ENCODE measurements around the gene PTGER1. TPM values are rescaled to one million over a fixed set of nuclear protein-coding genes. Genes with fewer than 3 reads are reported as not detected.

The PTGER1 gene
- total and polyA plus RNA-seq, 2 experiments from 2014 or later: 0.57 TPM; not detected in 1

DNA sequence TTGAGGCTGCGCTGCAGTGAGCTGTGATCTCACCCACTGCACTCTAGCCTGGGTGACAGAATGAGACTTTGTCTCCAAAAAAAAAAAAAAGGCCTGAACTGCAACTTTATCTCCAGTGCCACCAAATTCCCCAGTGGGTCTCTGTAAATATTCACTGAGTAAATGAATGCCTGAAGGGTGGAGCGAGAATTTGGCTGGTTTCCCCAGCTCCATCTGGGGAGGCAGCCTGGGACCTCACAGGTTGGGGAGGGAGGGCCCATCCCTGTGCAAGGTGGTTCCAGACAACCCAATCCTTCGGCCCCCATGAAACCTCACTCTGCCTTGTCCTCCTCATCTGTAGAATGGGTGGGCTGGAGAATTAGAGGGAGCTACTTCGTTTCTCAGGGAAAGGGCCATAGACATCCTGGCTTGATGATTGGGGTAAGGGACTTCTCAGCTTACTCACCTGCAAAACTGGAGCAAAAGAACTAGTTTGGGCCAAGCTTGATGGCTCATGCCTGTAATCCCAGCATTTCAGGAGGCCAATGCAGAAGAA, 46.2 kb downstream of the PTGER1 start:
- H4K20me1 ChIP-seq (replicated peaks; ENCODE audit: insufficient read depth): no peaks in the 10 kb centered on the region
- H3K36me3 ChIP-seq (ENCODE audit: insufficient read depth): no peaks in the 10 kb centered on the region
- DNase-seq (ENCODE audit: low spot score): no peak
- H3K79me2 ChIP-seq (replicated peaks; ENCODE audit: insufficient read depth): peaks cover 1% of the 10 kb centered on the region; the same call in 1 of the 2 replicates
- Mint-ChIP-seq H3K9me3 (0 out of 3 replicates have a peak, but pooled peaks cover 4% of the 10 kb centered on the region), H3K36me3 (ENCODE audit: low read depth) (no peaks in the 10 kb centered on the region; the same call in 2 of the 3 replicates), H3K4me3 (no peak overlapping the region), H3K4me1 (peaks cover 4% of the 10 kb centered on the region; the same call in 2 of the 3 replicates), H3K27ac (no peak overlapping the region), H3K27me3 (ENCODE audit: insufficient read depth, low read depth, poor library complexity) (peaks cover 12% of the 10 kb centered on the region)
- TF ChIP-seq, protein P1, sequence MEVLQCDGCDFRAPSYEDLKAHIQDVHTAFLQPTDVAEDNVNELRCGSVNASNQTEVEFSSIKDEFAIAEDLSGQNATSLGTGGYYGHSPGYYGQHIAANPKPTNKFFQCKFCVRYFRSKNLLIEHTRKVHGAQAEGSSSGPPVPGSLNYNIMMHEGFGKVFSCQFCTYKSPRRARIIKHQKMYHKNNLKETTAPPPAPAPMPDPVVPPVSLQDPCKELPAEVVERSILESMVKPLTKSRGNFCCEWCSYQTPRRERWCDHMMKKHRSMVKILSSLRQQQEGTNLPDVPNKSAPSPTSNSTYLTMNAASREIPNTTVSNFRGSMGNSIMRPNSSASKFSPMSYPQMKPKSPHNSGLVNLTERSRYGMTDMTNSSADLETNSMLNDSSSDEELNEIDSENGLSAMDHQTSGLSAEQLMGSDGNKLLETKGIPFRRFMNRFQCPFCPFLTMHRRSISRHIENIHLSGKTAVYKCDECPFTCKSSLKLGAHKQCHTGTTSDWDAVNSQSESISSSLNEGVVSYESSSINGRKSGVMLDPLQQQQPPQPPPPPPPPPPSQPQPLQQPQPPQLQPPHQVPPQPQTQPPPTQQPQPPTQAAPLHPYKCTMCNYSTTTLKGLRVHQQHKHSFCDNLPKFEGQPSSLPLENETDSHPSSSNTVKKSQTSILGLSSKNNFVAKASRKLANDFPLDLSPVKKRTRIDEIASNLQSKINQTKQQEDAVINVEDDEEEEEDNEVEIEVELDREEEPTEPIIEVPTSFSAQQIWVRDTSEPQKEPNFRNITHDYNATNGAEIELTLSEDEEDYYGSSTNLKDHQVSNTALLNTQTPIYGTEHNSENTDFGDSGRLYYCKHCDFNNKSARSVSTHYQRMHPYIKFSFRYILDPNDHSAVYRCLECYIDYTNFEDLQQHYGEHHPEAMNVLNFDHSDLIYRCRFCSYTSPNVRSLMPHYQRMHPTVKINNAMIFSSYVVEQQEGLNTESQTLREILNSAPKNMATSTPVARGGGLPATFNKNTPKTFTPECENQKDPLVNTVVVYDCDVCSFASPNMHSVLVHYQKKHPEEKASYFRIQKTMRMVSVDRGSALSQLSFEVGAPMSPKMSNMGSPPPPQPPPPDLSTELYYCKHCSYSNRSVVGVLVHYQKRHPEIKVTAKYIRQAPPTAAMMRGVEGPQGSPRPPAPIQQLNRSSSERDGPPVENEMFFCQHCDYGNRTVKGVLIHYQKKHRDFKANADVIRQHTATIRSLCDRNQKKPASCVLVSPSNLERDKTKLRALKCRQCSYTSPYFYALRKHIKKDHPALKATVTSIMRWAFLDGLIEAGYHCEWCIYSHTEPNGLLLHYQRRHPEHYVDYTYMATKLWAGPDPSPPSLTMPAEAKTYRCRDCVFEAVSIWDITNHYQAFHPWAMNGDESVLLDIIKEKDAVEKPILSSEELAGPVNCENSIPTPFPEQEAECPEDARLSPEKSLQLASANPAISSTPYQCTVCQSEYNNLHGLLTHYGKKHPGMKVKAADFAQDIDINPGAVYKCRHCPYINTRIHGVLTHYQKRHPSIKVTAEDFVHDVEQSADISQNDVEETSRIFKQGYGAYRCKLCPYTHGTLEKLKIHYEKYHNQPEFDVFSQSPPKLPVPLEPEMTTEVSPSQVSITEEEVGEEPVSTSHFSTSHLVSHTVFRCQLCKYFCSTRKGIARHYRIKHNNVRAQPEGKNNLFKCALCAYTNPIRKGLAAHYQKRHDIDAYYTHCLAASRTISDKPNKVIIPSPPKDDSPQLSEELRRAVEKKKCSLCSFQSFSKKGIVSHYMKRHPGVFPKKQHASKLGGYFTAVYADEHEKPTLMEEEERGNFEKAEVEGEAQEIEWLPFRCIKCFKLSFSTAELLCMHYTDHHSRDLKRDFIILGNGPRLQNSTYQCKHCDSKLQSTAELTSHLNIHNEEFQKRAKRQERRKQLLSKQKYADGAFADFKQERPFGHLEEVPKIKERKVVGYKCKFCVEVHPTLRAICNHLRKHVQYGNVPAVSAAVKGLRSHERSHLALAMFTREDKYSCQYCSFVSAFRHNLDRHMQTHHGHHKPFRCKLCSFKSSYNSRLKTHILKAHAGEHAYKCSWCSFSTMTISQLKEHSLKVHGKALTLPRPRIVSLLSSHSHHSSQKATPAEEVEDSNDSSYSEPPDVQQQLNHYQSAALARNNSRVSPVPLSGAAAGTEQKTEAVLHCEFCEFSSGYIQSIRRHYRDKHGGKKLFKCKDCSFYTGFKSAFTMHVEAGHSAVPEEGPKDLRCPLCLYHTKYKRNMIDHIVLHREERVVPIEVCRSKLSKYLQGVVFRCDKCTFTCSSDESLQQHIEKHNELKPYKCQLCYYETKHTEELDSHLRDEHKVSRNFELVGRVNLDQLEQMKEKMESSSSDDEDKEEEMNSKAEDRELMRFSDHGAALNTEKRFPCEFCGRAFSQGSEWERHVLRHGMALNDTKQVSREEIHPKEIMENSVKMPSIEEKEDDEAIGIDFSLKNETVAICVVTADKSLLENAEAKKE (CRISPR knock-in tag; IDR thresholded peaks at IDR 0.05): no peak
- TF ChIP-seq, protein P2, sequence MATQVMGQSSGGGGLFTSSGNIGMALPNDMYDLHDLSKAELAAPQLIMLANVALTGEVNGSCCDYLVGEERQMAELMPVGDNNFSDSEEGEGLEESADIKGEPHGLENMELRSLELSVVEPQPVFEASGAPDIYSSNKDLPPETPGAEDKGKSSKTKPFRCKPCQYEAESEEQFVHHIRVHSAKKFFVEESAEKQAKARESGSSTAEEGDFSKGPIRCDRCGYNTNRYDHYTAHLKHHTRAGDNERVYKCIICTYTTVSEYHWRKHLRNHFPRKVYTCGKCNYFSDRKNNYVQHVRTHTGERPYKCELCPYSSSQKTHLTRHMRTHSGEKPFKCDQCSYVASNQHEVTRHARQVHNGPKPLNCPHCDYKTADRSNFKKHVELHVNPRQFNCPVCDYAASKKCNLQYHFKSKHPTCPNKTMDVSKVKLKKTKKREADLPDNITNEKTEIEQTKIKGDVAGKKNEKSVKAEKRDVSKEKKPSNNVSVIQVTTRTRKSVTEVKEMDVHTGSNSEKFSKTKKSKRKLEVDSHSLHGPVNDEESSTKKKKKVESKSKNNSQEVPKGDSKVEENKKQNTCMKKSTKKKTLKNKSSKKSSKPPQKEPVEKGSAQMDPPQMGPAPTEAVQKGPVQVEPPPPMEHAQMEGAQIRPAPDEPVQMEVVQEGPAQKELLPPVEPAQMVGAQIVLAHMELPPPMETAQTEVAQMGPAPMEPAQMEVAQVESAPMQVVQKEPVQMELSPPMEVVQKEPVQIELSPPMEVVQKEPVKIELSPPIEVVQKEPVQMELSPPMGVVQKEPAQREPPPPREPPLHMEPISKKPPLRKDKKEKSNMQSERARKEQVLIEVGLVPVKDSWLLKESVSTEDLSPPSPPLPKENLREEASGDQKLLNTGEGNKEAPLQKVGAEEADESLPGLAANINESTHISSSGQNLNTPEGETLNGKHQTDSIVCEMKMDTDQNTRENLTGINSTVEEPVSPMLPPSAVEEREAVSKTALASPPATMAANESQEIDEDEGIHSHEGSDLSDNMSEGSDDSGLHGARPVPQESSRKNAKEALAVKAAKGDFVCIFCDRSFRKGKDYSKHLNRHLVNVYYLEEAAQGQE (IDR thresholded peaks at IDR 0.05; ENCODE audit: unreplicated experiment): no peak
- no peak for TF ChIP-seq ZNF331 (CRISPR knock-in tag; IDR thresholded peaks at IDR 0.05; ENCODE audit: low read depth)
- H3K4me2 ChIP-seq: no peak overlapping the region
- no peaks in the 10 kb centered on the region; the same call in 1 of the 2 replicates for H3K27me3 ChIP-seq (ENCODE audit: insufficient read depth)
- H3F3A ChIP-seq (replicated peaks; ENCODE audit: low read depth): peaks cover 14% of the 10 kb centered on the region; the same call in 1 of the 2 replicates
- no peak for ATAC-seq
- no peak overlapping the region for H3K27ac ChIP-seq (ENCODE audit: low read depth)
- H2AFZ ChIP-seq: no peak overlapping the region
- no peaks in the 10 kb centered on the region for H3K9me2 ChIP-seq (ENCODE audit: insufficient read depth)
- peaks cover 5% of the 10 kb centered on the region; the same call in 1 of the 2 replicates for H3K4me1 ChIP-seq (ENCODE audit: insufficient read depth)
- no peak overlapping the region for H3K4me3 ChIP-seq

Measured in GM23338 (cell line).